ENCODE data around the gene ARPC5L.

GRCh38 chr9:124858330-124859046 is 3.4 kb upstream of the ARPC5L start:
- no peak for TF ChIP-seq CTCF (IDR thresholded peaks at IDR 0.05; ENCODE audit: borderline replicate concordance, extremely low read depth, low read length, poor library complexity, severe bottlenecking)
- TF ChIP-seq EZH2 (IDR thresholded peaks at IDR 0.05; ENCODE audit: borderline replicate concordance, low read depth, low read length, severe bottlenecking) = no peak

All from DND-41 (cell line).